K562 (cell line): ENCODE measurements around the gene JUN. TPM values are rescaled to one million over a fixed set of nuclear protein-coding genes. Genes with fewer than 3 reads are reported as not detected.

Source experiments
- CCNT2 ChIP-seq: IDR thresholded peaks from 2 replicates; pipeline ENCODE4 v1.6.1; 2011; ENCODE audit warnings: borderline replicate concordance, low read depth, mild to moderate bottlenecking, moderate library complexity, mixed read lengths, low read length; ENCODE audit not compliant: insufficient read length; ENCODE audit errors: extremely low read depth
- ELF2 ChIP-seq: fragments of 250-450 bp; sonication (Bioruptor Pico); IDR thresholded peaks from 2 replicates; pipeline ENCODE4 v1.5.0; 2021; ENCODE audit warnings: mild to moderate bottlenecking
- GTF2F1 ChIP-seq: IDR thresholded peaks from 2 replicates; pipeline ENCODE4 v1.6.1; 2011; ENCODE audit warnings: low read depth, low read length, improper control_type of control experiment
- NRF1 ChIP-seq, 2 experiments: fragments of 450-650 bp; IDR thresholded peaks in 1 of 2; conservative IDR thresholded peaks in 1 of 2; 2 replicates each; pipeline ENCODE4 v1.6.1; 2014; ENCODE audit warnings: mild to moderate bottlenecking in 2 of 2
- OTX1 ChIP-seq: fragments of 450-650 bp; formaldehyde crosslinking; IDR thresholded peaks from 2 replicates; pipeline ENCODE4 v1.4.0; 2022; ENCODE audit warnings: mild to moderate bottlenecking
- PHF20 ChIP-seq: fragments of 450-650 bp; IDR thresholded peaks from 2 replicates; pipeline ENCODE4 v1.6.1; 2018; ENCODE audit not compliant: partially characterized antibody
- RREB1 ChIP-seq: fragments of 250-450 bp; sonication (Bioruptor Pico); IDR thresholded peaks from 2 replicates; pipeline ENCODE4 v1.4.0; 2020
- SMAD1 ChIP-seq: fragments of 150-350 bp; IDR thresholded peaks from 2 replicates; pipeline ENCODE4 v1.6.1; 2014; ENCODE audit warnings: low read length, low read depth; ENCODE audit not compliant: partially characterized antibody
- SPI1 ChIP-seq: IDR thresholded peaks from 2 replicates; pipeline ENCODE4 v1.6.1; 2011; ENCODE audit warnings: low read depth, low read length, control low read depth, borderline replicate concordance
- SREBF1 ChIP-seq: fragments of 150-350 bp; IDR thresholded peaks from 2 replicates; pipeline ENCODE4 v1.6.1; 2014; ENCODE audit warnings: antibody characterized with exemption, low read depth, low read length, borderline replicate concordance
- ZBTB11 ChIP-seq, 3 experiments: fragments of 200-800 bp in 1 of 3; fragments of 250-450 bp in 1 of 3; fragments of 450-650 bp in 1 of 3; sonication (Bioruptor Pico) in 1 of 3; sonication (Bioruptor generic) in 1 of 3; formaldehyde crosslinking in 1 of 3; IDR thresholded peaks; 2 replicates each; pipeline versions ENCODE4 v1.6.1 to v1.8.0; 2016 to 2022; ENCODE audit warnings: mild to moderate bottlenecking in 2 of 3, missing genetic modification characterization in 2 of 3, missing compliant biosample characterization in 1 of 3, moderate library complexity in 1 of 3
- ZSCAN29 ChIP-seq: fragments of 450-650 bp; IDR thresholded peaks from 2 replicates; pipeline ENCODE4 v1.6.1; 2017
- polyA plus RNA-seq, 8 experiments: library from polyadenylated mRNA; depleted of rRNA in 4 of 8; stranded (reverse) in 5 of 8; unstranded in 3 of 8; fragments of >200 nt; fragmentation: Nextera tagmentation in 2 of 8; fragmentation: Illumina TruSeq in 1 of 8; extraction: Ambion mirVana in 2 of 8; extraction: Trizol in 1 of 8; gene quantifications; 2 replicates each; pipeline versions ENCODE4 v1.2.1 to v1.2.3, GENCODE V29; 2011 to 2014; ENCODE audit warnings: inconsistent platforms in 1 of 8, missing spikeins in 1 of 8
- total RNA-seq, 7 experiments: library from RNA; depleted of rRNA in 6 of 7; stranded (reverse); fragments of >200 nt in 6 of 7; fragmentation: Illumina TruSeq in 2 of 7; extraction: Trizol in 2 of 7; gene quantifications; 2 replicates each; pipeline versions ENCODE4 v1.2.1 to v1.2.3, GENCODE V29; 2011 to 2021; ENCODE audit warnings: low replicate concordance in 1 of 7

The JUN gene
- total and polyA plus RNA-seq, 9 of the 15 experiments (the other 6 are each of a cell fraction or from before 2014, with no cell fraction given): 0.32 to 23.4 (median 4.0) TPM

DNA sequence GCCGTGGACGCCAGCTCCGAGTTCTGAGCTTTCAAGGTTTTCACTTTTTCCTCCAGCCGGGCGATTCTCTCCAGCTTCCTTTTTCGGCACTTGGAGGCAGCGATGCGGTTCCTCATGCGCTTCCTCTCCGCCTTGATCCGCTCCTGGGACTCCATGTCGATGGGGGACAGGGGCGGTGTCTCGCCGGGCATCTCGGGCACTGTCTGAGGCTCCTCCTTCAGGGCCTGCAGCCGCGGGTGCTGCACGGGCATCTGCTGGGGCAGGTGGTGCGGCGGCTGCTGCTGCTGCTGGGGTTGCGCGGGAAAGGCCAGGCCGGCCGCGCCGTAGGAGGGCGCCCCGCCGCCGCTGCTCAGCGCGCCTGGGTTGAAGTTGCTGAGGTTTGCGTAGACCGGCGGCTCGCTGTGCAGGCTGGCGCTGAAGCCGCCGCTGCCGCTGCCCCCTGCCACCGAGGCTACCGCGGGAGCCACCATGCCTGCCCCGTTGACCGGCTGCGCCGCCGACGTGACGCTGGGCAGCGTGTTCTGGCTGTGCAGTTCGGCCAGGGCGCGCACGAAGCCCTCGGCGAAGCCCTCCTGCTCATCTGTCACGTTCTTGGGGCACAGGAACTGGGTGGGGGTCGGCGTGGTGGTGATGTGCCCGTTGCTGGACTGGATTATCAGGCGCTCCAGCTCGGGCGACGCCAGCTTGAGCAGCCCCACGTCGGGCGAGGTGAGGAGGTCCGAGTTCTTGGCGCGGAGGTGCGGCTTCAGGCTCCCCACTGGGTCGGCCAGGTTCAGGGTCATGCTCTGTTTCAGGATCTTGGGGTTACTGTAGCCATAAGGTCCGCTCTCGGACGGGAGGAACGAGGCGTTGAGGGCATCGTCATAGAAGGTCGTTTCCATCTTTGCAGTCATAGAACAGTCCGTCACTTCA is 1.4 kb downstream of the JUN start (continued):
- TF ChIP-seq OTX1 (CRISPR knock-in tag) (0 out of 2 replicates have a peak, but pooled peaks have one; percentile 21), ZBTB11 (CRISPR knock-in tag; IDR thresholded peaks at IDR 0.05) (0 out of 6 replicates have a peak, but pooled peaks of 1 of the 3 experiments have one; percentile 22), SREBF1 (no peak), SPI1 (peak; percentile 45; the same call in 1 of the 2 replicates), CCNT2 (peak; percentile 29), NRF1 (conservative IDR thresholded peaks at IDR 0.05 in 1 of 2, IDR thresholded peaks at IDR 0.05 in 1 of 2) (0 out of 4 replicates have a peak, but pooled peaks of 1 of the 2 experiments have one; percentile 35), GTF2F1 (no peak), SMAD1 (no peak), RREB1 (CRISPR knock-in tag) (no peak; the same call in 1 of the 2 replicates), PHF20 (no peak), ELF2 (CRISPR knock-in tag) (no peak), ZSCAN29 (peak; percentile 87)
